Mucosa of gallbladder (tissue), 1 donor: ENCODE measurements around the gene MGAM2. TPM values are rescaled to one million over a fixed set of nuclear protein-coding genes. Genes with fewer than 3 reads are reported as not detected.

ENCODE experiments used
- total RNA-seq: library from RNA; stranded (reverse); gene quantifications from one replicate; pipeline ENCODE4 v1.2.1, GENCODE V29; 2021
- donor health status: DM: no; HTN: no; CAD: no.

MGAM2 gene
- total RNA-seq, 1 donor from 2014 or later, result 2.6 TPM

Other genes with a start within 250 kb of the MGAM2 start
- not detected for gene OR9A4, start 195.3 kb upstream of the MGAM2 start, total RNA-seq
- 11.6 TPM for gene CLEC5A, start 164.7 kb upstream of the MGAM2 start, total RNA-seq
- gene TAS2R38, start 137.9 kb upstream of the MGAM2 start, total RNA-seq, result not detected
- gene MGAM, start 115.8 kb upstream of the MGAM2 start, total RNA-seq, result 0.78 TPM
- gene PRSS58, start 146.3 kb downstream of the MGAM2 start, total RNA-seq, result not detected